GM13976 (cell line): ENCODE measurements around the gene ORC3.

ENCODE experiments used
- DNase-seq: peaks from one replicate; pipeline ENCODE4 v3.0.0; 2012; ENCODE audit warnings: low spot score
- in situ Hi-C: fragments of 300-500 bp; cut with MboI; formaldehyde crosslinking; loops from one replicate; pipeline ENCODE4 v1.12.0; 2022; ENCODE audit warnings: low sequenced_read_pairs, mixed read lengths, inconsistent platforms; ENCODE audit not compliant: unreplicated experiment
- TF ChIP-seq, protein P1 (sequence below): IDR thresholded peaks from 2 replicates; pipeline ENCODE4 v1.5.1; 2012; ENCODE audit warnings: borderline replicate concordance, mild to moderate bottlenecking; ENCODE audit not compliant: insufficient read depth; ENCODE audit errors: extremely low read depth, missing control alignments, control extremely low read depth

ORC3 gene

DNA sequence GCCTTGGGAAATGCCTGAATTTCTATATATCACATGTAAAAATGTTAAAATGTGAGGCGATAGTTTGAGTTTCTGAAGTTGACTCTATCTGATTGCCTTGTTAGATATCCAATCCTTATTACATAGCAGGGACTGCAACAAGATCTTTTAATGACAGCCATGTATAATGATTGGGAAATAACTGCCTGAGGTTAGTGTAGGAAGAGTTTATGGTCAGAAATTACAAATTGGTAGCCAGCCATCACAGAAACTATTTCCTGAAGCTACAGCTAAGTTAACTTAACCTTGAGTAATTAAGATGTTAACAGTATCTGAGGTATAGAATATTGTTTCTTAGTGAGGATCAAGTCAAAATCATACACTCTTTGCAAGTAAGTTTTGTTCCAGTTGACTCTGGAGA is 71.1 kb downstream of the ORC3 start:
- TF ChIP-seq, protein P1, sequence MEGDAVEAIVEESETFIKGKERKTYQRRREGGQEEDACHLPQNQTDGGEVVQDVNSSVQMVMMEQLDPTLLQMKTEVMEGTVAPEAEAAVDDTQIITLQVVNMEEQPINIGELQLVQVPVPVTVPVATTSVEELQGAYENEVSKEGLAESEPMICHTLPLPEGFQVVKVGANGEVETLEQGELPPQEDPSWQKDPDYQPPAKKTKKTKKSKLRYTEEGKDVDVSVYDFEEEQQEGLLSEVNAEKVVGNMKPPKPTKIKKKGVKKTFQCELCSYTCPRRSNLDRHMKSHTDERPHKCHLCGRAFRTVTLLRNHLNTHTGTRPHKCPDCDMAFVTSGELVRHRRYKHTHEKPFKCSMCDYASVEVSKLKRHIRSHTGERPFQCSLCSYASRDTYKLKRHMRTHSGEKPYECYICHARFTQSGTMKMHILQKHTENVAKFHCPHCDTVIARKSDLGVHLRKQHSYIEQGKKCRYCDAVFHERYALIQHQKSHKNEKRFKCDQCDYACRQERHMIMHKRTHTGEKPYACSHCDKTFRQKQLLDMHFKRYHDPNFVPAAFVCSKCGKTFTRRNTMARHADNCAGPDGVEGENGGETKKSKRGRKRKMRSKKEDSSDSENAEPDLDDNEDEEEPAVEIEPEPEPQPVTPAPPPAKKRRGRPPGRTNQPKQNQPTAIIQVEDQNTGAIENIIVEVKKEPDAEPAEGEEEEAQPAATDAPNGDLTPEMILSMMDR = no peak
- in situ Hi-C loops = no loop called here
- no peak for DNase-seq

GRCh38 chr6:87661503-87661902 is 71.6 kb downstream of the ORC3 start:
- TF ChIP-seq, protein P1 = no peak
- in situ Hi-C loops = no loop called here
- no peak for DNase-seq

- TF ChIP-seq, protein P1 = no peak
- in situ Hi-C loops = no loop called here
- no peak for DNase-seq
Observed at GRCh38 chr6:87663434-87663833, 73.5 kb downstream of the ORC3 start.

- in situ Hi-C loops = no loop called here
- no peak for DNase-seq
- TF ChIP-seq, protein P1 = no peak
Observed at GRCh38 chr6:87664921-87665485, 75.1 kb downstream of the ORC3 start.

DNA sequence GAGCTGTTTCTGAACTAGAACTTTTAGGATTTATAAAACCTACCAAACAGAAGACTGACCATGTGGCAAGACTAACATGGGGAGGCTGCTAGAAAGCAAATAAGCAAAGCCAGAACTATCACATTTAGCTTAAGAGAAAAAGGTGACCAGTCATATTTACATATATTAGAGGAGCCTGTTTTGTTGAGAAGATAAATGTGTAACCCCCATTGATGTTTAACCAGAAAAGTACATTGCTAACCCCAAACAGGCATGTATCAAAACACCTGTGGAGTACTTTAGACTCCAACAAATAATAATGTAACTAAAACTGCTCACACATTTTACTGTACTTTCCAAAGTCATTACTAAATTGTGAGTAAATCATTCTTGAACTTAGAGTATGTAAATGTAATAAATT is 77.1 kb downstream of the ORC3 start:
- in situ Hi-C loops = no loop called here
- no peak for DNase-seq
- TF ChIP-seq, protein P1 = no peak

GRCh38 chr6:87668013-87668412 is 78.1 kb downstream of the ORC3 start:
- in situ Hi-C loops = no loop called here
- TF ChIP-seq, protein P1 = no peak

More at GRCh38 chr6:87668013-87668412, 78.1 kb downstream of the ORC3 start:
- no peak for DNase-seq
